OCI-LY3 (cell line): ENCODE results near the gene LCOR.

Experiments
- H2AFZ ChIP-seq: fragments of 200-600, 300-600 bp; shearing (Covaris generic); 2 replicates; pipeline ENCODE4 v1.6.0; 2014; ENCODE audit warnings: antibody characterized with exemption, low read depth, low read length
- H3K27ac ChIP-seq: fragments of 200-600, 300-600 bp; sonication (generic); 2 replicates; pipeline ENCODE4 v1.5.1; 2014; ENCODE audit warnings: mild to moderate bottlenecking, low read length, moderate library complexity, mixed read lengths
- H3K27me3 ChIP-seq: fragments of 200-600, 300-600 bp; sonication (generic); 2 replicates; pipeline ENCODE4 v1.6.1; 2014; ENCODE audit warnings: low read depth, low read length, mixed read lengths
- H3K36me3 ChIP-seq: fragments of 200-600, 300-600 bp; sonication (generic); replicated peaks from 2 replicates; pipeline ENCODE3; 2014; ENCODE audit warnings: low read depth, low read length, mixed read lengths
- H3K4me1 ChIP-seq: fragments of 300-600, 200-600 bp; sonication (generic); 2 replicates; pipeline ENCODE4 v1.6.1; 2014; ENCODE audit warnings: low read length, mixed read lengths
- H3K4me2 ChIP-seq: fragments of 200-600, 300-600 bp; sonication (generic); 2 replicates; pipeline ENCODE4 v1.6.1; 2014; ENCODE audit warnings: low read length, mixed read lengths
- H3K4me3 ChIP-seq: fragments of 300-600, 200-600 bp; sonication (generic); 2 replicates; pipeline ENCODE4 v1.5.1; 2014; ENCODE audit warnings: antibody characterized with exemption, mild to moderate bottlenecking, low read length, moderate library complexity
- H3K79me2 ChIP-seq: fragments of 300-600, 200-600 bp; shearing (Covaris generic); 2 replicates; pipeline ENCODE4 v1.6.1; 2014; ENCODE audit warnings: mild to moderate bottlenecking, low read length, mixed read lengths
- H3K9ac ChIP-seq: fragments of 300-600, 200-600 bp; shearing (Covaris generic); 2 replicates; pipeline ENCODE4 v1.6.0; 2014; ENCODE audit warnings: mild to moderate bottlenecking, low read length, moderate library complexity
- H3K9me3 ChIP-seq: fragments of 200-600, 300-600 bp; shearing (Covaris generic); 2 replicates; pipeline ENCODE4 v1.6.1; 2014; ENCODE audit warnings: low read length, mixed read lengths; ENCODE audit not compliant: insufficient read depth
- H4K20me1 ChIP-seq: fragments of 200-600, 300-600 bp; sonication (generic); 2 replicates; pipeline ENCODE4 v1.6.1; 2016; ENCODE audit warnings: low read length, mixed read lengths; ENCODE audit not compliant: insufficient read depth
- CTCF ChIP-seq: fragments of 200-600, 300-600 bp; sonication (generic); IDR thresholded peaks from 2 replicates; pipeline ENCODE4 v1.5.1; 2014; ENCODE audit warnings: antibody characterized with exemption, low read length, low read depth
- EZH2phosphoT487 ChIP-seq: fragments of 200-600 bp; shearing (Covaris generic); IDR thresholded peaks from 2 replicates; pipeline ENCODE4 v1.6.1; 2018; ENCODE audit warnings: antibody characterized with exemption, mixed run types, low read depth

Gene LCOR

GRCh38 chr10:96856317-96856716 lies 24.2 kb downstream of the LCOR start:
- Histone ChIP-seq H3K27ac (no peak overlapping the region), H3K9ac (no peak overlapping the region), H3K4me1 (no peaks in the 10 kb centered on the region), H3K36me3 (no peaks in the 10 kb centered on the region), H3K27me3 (no peaks in the 10 kb centered on the region), H2AFZ (no peak overlapping the region), H3K9me3 (no peaks in the 10 kb centered on the region), H3K4me2 (no peak overlapping the region), H4K20me1 (peaks cover 32% of the 10 kb centered on the region), H3K4me3 (no peak overlapping the region), H3K79me2 (peaks cover 48% of the 10 kb centered on the region)
- TF ChIP-seq EZH2phosphoT487: no peak
- no peak for TF ChIP-seq CTCF

DNA sequence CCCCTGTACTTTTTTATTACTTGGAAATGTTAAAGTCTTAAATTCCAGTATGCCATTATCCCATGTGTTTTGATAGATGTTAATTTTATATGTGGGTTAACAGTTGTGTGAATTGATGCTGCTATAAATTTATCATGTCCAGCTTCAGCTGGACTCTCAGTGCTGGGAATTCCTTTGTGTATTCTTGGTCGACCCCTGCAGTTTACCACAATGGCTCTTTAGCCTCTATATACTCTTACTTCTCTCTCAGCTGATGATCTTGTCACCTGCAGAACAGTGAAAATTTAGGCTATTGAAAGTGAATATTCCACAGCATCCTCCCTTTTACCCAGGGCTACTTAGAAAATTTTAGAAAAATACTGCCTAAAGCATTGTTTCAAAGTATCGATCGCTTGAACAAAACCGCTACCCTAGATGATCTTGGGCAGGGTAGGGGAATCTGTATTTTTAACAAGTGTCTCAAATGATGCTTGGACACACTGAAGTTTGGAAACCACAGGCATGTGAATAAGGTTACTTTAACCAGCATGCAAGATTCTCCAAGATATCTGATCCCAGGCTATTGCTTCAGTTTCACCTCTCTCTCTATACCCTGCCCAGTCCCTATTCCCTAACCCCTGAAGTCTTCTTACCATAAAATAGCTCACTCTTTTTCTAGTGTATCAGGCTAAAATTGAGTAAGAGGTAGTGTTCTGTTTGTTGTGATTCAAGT lies 25.4 kb downstream of the LCOR start:
- Histone ChIP-seq H3K9ac (no peak overlapping the region), H2AFZ (no peak overlapping the region), H3K4me1 (no peaks in the 10 kb centered on the region), H3K79me2 (peaks cover 36% of the 10 kb centered on the region), H3K36me3 (no peaks in the 10 kb centered on the region), H3K4me2 (no peak overlapping the region), H3K27ac (no peak overlapping the region), H4K20me1 (peaks cover 32% of the 10 kb centered on the region), H3K27me3 (no peaks in the 10 kb centered on the region), H3K4me3 (no peak overlapping the region), H3K9me3 (no peaks in the 10 kb centered on the region)
- no peak for TF ChIP-seq CTCF
- TF ChIP-seq EZH2phosphoT487: no peak

- TF ChIP-seq EZH2phosphoT487: no peak
- no peak for TF ChIP-seq CTCF
- H2AFZ ChIP-seq: no peak overlapping the region
- H3K79me2 ChIP-seq: peaks cover 33% of the 10 kb centered on the region
- no peak overlapping the region for H3K4me2 ChIP-seq
- H3K36me3 ChIP-seq: no peaks in the 10 kb centered on the region
- H3K4me1 ChIP-seq: no peaks in the 10 kb centered on the region
- no peak overlapping the region for H3K4me3 ChIP-seq
- H3K27me3 ChIP-seq: no peaks in the 10 kb centered on the region
- H3K9ac ChIP-seq: no peak overlapping the region
- peaks cover 32% of the 10 kb centered on the region for H4K20me1 ChIP-seq
- H3K9me3 ChIP-seq: no peaks in the 10 kb centered on the region
- H3K27ac ChIP-seq: no peak overlapping the region
Observed at GRCh38 chr10:96858038-96858705, 26.1 kb downstream of the LCOR start.

DNA sequence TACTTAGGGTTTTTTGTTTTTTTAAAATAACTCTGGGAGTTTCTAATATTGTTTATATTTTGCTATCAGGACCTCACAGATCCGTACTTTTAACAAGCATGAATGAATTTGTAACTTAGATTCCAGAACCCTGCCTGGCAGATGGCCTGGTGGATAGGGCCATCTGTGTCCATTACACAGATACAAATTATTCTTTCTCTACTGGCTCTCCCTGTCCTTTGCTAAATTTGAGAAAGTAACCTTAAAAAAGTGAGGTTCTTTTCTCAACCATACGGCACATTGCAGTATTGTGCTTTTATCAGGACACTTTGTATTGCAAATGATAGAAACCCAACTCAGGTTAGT lies 26.6 kb downstream of the LCOR start:
- Histone ChIP-seq H3K9me3 (no peaks in the 10 kb centered on the region), H3K27me3 (no peaks in the 10 kb centered on the region), H3K4me1 (peaks cover 4% of the 10 kb centered on the region), H3K4me2 (no peak overlapping the region), H3K4me3 (no peak overlapping the region), H3K27ac (no peak overlapping the region), H3K36me3 (no peaks in the 10 kb centered on the region), H4K20me1 (peaks cover 32% of the 10 kb centered on the region), H2AFZ (no peak overlapping the region), H3K9ac (no peak overlapping the region), H3K79me2 (peaks cover 28% of the 10 kb centered on the region)
- TF ChIP-seq EZH2phosphoT487: no peak
- no peak for TF ChIP-seq CTCF
